Measurements from ENCODE around the gene NQO1. TPM values are rescaled to one million over a fixed set of nuclear protein-coding genes. Genes with fewer than 3 reads are reported as not detected.
A peak's percentile ranks its signal among the peaks of the same experiment; 100 is the strongest.

Gene NQO1
- total and polyA plus RNA-seq, 2 of the 13 experiments (the other 11 are each of a cell fraction or from before 2014, with no cell fraction given): 464 to 1,060 TPM

GRCh38 chr16:69754469-69755310, 28.3 kb upstream of the NQO1 start, which contains the start of gene NOB1 (continued):
- TF ChIP-seq PHF20 (CRISPR knock-in tag; IDR thresholded peaks at IDR 0.05): peak; percentile 83; the same call in 1 of the 2 replicates
- TF ChIP-seq ETV5 (CRISPR knock-in tag; IDR thresholded peaks at IDR 0.05; ENCODE audit: borderline replicate concordance): peak; percentile 66
- TF ChIP-seq HOXA5 (CRISPR knock-in tag; IDR thresholded peaks at IDR 0.05): peak; percentile 82; the same call in 1 of the 2 replicates
- TF ChIP-seq GABPB1 (CRISPR knock-in tag; IDR thresholded peaks at IDR 0.05): peak; percentile 87
- TF ChIP-seq ZNF816 (CRISPR knock-in tag; IDR thresholded peaks at IDR 0.05; ENCODE audit: borderline replicate concordance): no peak
- TF ChIP-seq REL (CRISPR knock-in tag; conservative IDR thresholded peaks at IDR 0.05): no peak
- peak; percentile 49; the same call in 1 of the 2 replicates for TF ChIP-seq HMG20A (CRISPR knock-in tag; IDR thresholded peaks at IDR 0.05; ENCODE audit: borderline replicate concordance)
- no peak for TF ChIP-seq TOE1 (CRISPR knock-in tag; IDR thresholded peaks at IDR 0.05)
- TF ChIP-seq TP53 (CRISPR knock-in tag; conservative IDR thresholded peaks at IDR 0.05): no peak; the same call in 1 of the 2 replicates
- peak; percentile 52; the same call in 1 of the 2 replicates for TF ChIP-seq ZSCAN30 (CRISPR knock-in tag; IDR thresholded peaks at IDR 0.05)
- TF ChIP-seq, protein P1, sequence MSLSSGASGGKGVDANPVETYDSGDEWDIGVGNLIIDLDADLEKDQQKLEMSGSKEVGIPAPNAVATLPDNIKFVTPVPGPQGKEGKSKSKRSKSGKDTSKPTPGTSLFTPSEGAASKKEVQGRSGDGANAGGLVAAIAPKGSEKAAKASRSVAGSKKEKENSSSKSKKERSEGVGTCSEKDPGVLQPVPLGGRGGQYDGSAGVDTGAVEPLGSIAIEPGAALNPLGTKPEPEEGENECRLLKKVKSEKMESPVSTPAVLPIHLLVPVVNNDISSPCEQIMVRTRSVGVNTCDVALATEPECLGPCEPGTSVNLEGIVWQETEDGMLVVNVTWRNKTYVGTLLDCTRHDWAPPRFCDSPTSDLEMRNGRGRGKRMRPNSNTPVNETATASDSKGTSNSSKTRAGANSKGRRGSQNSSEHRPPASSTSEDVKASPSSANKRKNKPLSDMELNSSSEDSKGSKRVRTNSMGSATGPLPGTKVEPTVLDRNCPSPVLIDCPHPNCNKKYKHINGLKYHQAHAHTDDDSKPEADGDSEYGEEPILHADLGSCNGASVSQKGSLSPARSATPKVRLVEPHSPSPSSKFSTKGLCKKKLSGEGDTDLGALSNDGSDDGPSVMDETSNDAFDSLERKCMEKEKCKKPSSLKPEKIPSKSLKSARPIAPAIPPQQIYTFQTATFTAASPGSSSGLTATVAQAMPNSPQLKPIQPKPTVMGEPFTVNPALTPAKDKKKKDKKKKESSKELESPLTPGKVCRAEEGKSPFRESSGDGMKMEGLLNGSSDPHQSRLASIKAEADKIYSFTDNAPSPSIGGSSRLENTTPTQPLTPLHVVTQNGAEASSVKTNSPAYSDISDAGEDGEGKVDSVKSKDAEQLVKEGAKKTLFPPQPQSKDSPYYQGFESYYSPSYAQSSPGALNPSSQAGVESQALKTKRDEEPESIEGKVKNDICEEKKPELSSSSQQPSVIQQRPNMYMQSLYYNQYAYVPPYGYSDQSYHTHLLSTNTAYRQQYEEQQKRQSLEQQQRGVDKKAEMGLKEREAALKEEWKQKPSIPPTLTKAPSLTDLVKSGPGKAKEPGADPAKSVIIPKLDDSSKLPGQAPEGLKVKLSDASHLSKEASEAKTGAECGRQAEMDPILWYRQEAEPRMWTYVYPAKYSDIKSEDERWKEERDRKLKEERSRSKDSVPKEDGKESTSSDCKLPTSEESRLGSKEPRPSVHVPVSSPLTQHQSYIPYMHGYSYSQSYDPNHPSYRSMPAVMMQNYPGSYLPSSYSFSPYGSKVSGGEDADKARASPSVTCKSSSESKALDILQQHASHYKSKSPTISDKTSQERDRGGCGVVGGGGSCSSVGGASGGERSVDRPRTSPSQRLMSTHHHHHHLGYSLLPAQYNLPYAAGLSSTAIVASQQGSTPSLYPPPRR (CRISPR knock-in tag; IDR thresholded peaks at IDR 0.05; ENCODE audit: borderline replicate concordance): no peak
- TF ChIP-seq IRF1 (CRISPR knock-in tag; IDR thresholded peaks at IDR 0.05; ENCODE audit: low read depth): no peak
- peak; percentile 96 for TF ChIP-seq SAP130 (CRISPR knock-in tag; IDR thresholded peaks at IDR 0.05; ENCODE audit: low read depth)
- no peak for TF ChIP-seq NFRKB (IDR thresholded peaks at IDR 0.05)
- TF ChIP-seq MYC (CRISPR knock-in tag; IDR thresholded peaks at IDR 0.05; ENCODE audit: borderline replicate concordance): peak; percentile 100
- peak; percentile 78; the same call in 1 of the 2 replicates for TF ChIP-seq ZBTB8A (CRISPR knock-in tag; IDR thresholded peaks at IDR 0.05; ENCODE audit: borderline replicate concordance, low read depth)
- TF ChIP-seq ZEB1 (IDR thresholded peaks at IDR 0.05; ENCODE audit: insufficient replicate concordance, low read depth): peak; percentile 62
- TF ChIP-seq KLF11 (CRISPR knock-in tag; IDR thresholded peaks at IDR 0.05): peak; percentile 96
- TF ChIP-seq ZFY (CRISPR knock-in tag; IDR thresholded peaks at IDR 0.05): peak; percentile 94
- peak; percentile 91; the same call in 1 of the 2 replicates for TF ChIP-seq ZNF546 (CRISPR knock-in tag; conservative IDR thresholded peaks at IDR 0.05)
- no peak for TF ChIP-seq ZNF383 (CRISPR knock-in tag; IDR thresholded peaks at IDR 0.05; ENCODE audit: borderline replicate concordance)
- TF ChIP-seq, protein P2, sequence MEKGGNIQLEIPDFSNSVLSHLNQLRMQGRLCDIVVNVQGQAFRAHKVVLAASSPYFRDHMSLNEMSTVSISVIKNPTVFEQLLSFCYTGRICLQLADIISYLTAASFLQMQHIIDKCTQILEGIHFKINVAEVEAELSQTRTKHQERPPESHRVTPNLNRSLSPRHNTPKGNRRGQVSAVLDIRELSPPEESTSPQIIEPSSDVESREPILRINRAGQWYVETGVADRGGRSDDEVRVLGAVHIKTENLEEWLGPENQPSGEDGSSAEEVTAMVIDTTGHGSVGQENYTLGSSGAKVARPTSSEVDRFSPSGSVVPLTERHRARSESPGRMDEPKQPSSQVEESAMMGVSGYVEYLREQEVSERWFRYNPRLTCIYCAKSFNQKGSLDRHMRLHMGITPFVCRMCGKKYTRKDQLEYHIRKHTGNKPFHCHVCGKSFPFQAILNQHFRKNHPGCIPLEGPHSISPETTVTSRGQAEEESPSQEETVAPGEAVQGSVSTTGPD (CRISPR knock-in tag; IDR thresholded peaks at IDR 0.05): peak; percentile 55; the same call in 1 of the 2 replicates
- TF ChIP-seq KDM5B (CRISPR knock-in tag; IDR thresholded peaks at IDR 0.05; ENCODE audit: borderline replicate concordance): peak; percentile 97
- TF ChIP-seq CC2D1A (CRISPR knock-in tag; IDR thresholded peaks at IDR 0.05): peak; percentile 83; the same call in 1 of the 2 replicates

All from HepG2 (cell line).